HepG2 (cell line): ENCODE data around the gene IPPK.

Experiments used
- ADNP ChIP-seq: sonication (generic); formaldehyde crosslinking; IDR thresholded peaks from 2 replicates; pipeline ENCODE4 v1.4.0; 2020; ENCODE audit warnings: missing genetic modification reagents
- ASH2L ChIP-seq: fragments of 300-600, 200-600 bp; sonication (generic); IDR thresholded peaks from 2 replicates; pipeline ENCODE4 v1.7.0; 2017; ENCODE audit warnings: low read depth, mild to moderate bottlenecking, moderate library complexity, mixed read lengths, low read length; ENCODE audit not compliant: insufficient read length
- HNF1A ChIP-seq, 2 experiments: sonication (generic) in 1 of 2; formaldehyde crosslinking in 1 of 2; IDR thresholded peaks; 2 replicates each; pipeline versions ENCODE4 v1.4.0 to v1.6.1; 2016 to 2020; ENCODE audit warnings: borderline replicate concordance in 1 of 2, low read depth in 1 of 2, mild to moderate bottlenecking in 1 of 2, missing genetic modification reagents in 1 of 2
- PATZ1 ChIP-seq: sonication (generic); formaldehyde crosslinking; IDR thresholded peaks from 2 replicates; pipeline ENCODE4 v1.4.0; 2020; ENCODE audit warnings: missing genetic modification reagents
- TCF7L2 ChIP-seq: IDR thresholded peaks from 2 replicates; pipeline ENCODE4 v1.6.1; 2011; ENCODE audit warnings: mild to moderate bottlenecking, low read depth, low read length, moderate library complexity
- TIGD3 ChIP-seq: sonication (generic); formaldehyde crosslinking; IDR thresholded peaks from 2 replicates; pipeline ENCODE4 v1.5.1; 2020; ENCODE audit warnings: mild to moderate bottlenecking, missing genetic modification reagents, borderline replicate concordance
- ZFP36 ChIP-seq: fragments of 150-350 bp; IDR thresholded peaks from 2 replicates; pipeline ENCODE4 v1.6.1; 2018; ENCODE audit warnings: borderline replicate concordance, low read length, low read depth; ENCODE audit not compliant: partially characterized antibody
- ZNF687 ChIP-seq: sonication (generic); formaldehyde crosslinking; IDR thresholded peaks from 2 replicates; pipeline ENCODE4 v1.5.1; 2020; ENCODE audit warnings: mild to moderate bottlenecking, missing genetic modification reagents, moderate library complexity

GRCh38 chr9:92610470-92611420, 59.2 kb downstream of the IPPK start:
- TF ChIP-seq ADNP (CRISPR knock-in tag) (no peak), HNF1A (IDR thresholded peaks at IDR 0.05; ENCODE audit: low read depth) (no peak), HNF1A (CRISPR knock-in tag; IDR thresholded peaks at IDR 0.05; ENCODE audit: borderline replicate concordance) (no peak), TCF7L2 (no peak), ZFP36 (no peak), ASH2L (no peak), TIGD3 (no peak), PATZ1 (no peak), ZNF687 (CRISPR knock-in tag) (no peak; the same call in 1 of the 2 replicates)
